Measurements from ENCODE around the gene RNF43.
A peak's percentile ranks its signal among the peaks of the same experiment; 100 is the strongest.

The RNF43 gene

DNA sequence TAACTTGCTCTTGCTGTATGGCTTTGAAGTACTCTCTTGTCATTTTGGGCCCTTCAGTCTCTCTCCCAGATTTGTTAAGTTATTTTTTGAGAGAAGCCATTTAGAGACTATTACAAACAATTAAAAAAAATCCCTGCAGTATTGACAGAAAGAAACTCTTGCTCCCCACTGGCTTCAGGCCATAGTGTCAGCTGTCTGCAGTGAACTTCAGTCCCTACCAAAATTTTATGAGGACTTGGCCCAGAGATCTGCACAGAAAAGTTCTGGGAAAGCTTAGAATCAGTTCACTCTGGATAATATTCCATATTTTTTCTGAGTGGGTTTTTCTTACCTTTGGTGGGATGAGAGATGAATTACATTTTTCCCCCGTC, 34.5 kb downstream of the RNF43 start:
- DNase-seq: no peak

DNA sequence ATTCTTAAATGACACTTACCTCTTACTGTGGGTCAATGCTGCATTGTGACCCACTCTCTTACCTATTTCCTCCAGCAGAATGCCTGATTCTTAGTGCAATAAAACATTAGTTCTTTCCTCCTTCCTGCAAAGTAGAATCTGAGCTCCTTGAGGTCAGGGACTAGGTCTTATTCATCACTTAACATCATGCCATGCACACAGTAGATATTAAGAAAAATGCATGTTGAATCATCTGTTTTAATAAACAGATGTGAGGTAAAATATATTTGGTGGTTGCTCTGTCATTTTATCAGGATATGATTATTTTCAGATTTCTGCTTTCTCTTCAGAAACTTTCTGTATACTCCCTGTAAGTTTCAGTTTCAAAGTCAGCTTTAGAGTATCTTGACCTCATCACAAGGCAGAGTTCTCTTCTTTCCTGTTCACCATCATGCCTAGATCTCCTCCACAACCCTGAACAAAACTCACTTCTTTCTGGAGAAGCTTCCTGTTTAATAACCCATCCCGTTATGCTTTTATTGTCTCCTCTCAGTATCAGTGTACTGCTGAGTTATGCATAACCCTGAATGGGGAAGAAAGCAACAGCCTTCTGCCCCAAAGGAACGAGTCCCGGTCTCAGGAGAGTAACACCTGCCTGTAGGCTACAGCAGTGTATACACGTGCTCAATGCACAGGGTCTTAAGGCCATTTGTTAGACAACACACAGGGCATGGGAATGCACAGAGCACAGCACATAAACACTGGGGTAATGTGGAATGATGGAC, 35.0 kb downstream of the RNF43 start:
- no peak for DNase-seq

DNA sequence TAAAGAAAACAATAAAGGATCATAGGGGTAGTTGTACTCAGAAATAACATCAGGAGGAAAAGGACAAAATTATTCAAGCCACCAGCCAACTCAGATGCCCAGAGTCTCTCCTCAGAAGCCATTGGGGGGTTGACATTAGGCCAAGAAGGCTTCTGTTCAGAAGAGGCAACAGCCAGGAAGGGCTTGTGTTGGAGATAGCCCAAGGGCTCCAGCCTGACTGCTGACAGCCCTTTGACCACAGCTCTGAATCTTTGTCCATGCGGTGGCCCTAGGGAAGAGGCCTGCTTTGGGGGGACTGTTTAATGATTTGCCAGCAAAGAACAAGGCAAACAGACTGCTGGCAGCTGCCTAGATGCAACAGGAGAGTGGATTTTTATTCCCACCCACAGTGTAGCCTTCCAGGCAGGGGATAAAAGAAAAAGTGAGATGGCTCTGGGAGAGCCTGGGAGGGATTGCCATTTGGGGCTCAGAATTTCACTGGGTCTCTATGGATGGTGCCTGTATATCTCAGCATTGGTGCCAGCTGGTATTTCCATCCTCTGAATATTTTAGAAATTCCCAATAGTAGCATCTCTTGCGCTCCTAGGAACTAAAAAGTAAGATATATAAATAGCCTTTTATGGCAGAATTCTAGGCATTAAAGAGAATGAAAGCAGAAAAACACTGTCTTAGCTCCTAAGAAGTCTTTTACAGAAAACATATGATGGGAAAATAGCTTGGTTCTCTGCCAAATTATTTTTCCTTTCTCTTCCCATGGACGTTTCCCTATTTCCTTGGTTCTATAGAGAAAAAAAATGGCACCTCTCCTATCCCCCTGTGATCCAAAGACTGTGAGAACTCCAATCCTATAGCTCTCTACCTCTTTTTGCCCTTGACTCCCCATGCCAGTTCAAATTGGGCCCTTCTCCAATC, 36.0 kb downstream of the RNF43 start:
- DNase-seq: peak in 3 of 51 donors; percentile 4 to 17 (median 7)

DNA sequence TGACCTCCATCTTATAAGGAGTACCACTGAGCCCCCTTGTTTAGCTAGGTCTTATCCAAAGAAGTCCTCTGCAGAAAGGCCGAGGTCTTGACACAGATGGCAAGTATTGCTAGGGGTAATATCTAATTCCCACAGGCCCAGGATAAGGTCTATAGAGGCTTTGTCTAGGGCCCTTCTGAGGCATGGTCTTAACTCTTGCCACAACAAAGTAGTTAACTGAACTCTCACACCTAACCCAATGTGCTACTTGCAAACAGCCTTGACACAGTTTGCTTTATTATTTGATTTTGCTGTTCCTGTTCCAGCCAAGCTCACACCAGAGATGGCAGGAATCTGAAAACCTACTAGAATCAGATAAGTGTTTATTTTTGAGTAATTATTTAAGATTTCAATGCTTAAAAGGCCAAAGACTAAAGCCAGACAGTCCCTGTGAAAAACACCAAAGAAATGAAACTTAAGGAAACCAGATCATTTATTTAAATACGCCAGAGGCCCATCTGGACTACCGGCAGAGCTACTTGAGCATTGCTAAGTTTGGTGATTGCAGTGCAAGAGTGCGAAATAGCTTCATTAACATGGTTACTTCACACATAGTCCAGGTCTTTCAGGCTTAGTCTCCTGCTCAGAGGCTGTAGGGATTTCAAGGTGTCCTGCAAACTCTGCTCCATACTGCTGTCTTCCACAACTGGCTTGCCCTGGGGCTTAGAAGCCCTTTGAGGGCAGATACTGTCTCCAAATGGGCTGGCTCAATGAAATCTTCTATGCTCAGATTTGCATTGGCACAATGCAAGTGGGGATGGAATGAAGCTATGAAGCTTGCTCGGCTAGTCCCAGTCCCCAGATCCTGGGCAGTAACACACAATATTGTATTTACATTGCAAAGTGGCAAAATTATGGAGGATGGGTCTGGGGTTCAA, 36.9 kb downstream of the RNF43 start:
- no peak for DNase-seq

DNA sequence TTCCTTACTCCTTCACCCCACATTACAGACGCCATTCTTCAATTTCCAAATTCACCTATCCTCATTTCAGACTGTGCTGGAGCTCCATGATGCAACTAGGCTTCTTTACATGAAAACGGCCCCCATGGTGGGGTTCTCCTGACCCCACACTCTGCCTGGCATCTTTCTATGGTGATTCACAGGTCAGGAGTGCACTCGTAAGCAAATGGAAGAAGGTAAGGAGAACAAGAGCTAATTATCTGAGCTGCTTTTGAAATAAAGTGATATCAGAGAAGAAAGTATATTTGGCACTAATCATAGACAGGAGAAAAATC, 37.9 kb downstream of the RNF43 start:
- DNase-seq: no peak

DNA sequence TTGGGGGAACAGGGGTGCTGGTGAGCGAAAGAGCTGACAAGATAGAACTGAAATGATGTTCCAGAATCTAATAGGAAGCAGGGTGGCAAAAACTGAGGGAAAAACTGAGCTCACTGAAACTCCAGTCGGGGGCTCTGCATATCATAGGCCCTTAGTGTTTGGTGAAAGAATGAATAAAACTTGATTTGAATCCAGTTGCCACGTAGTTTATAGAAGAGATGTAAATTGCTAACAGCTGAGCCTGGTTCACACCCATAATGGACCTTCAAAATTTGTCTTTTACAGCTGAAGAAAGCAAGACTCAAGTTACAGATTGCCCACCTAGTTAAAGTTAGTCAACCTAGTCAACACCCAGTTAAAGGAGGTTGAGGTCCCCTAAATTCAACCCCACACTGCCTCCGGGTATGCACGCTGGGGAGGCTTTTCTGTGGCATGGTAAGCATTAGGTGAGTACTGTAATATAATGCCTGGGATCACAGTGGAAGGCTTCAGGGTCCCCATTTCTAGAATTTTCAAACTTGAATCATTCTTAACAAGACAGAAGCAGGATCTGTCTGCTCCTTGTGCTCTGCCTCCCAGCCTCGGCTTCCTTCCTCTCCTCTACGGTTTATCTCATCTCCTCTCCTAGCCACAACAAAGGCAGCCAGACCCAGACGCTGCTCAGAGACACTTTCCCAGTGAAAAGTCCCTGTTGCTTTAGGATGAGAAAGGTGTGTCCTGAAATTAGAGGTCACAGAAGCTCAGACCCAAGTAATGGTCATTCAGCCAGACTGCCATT, 38.4 kb downstream of the RNF43 start:
- no peak for DNase-seq

DNA sequence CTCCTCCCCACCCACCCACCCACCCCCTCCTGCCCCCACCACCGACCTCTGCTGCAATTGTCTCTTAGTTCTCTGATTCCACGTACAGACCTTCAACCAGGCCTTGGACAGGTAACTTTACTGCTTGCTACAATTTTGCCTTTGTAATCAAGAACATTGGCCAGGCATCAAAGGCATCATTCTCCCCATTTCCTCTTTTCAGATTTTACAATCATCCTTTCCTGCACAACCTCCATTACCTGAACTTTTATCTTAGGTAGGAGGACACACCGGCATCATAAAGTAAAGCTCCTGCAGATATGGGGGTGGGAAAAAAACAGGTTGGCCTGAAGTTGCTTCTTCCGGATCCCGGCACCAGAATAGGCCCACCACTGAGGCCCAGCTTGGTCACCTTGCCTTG, 39.7 kb downstream of the RNF43 start:
- no peak for DNase-seq

DNA sequence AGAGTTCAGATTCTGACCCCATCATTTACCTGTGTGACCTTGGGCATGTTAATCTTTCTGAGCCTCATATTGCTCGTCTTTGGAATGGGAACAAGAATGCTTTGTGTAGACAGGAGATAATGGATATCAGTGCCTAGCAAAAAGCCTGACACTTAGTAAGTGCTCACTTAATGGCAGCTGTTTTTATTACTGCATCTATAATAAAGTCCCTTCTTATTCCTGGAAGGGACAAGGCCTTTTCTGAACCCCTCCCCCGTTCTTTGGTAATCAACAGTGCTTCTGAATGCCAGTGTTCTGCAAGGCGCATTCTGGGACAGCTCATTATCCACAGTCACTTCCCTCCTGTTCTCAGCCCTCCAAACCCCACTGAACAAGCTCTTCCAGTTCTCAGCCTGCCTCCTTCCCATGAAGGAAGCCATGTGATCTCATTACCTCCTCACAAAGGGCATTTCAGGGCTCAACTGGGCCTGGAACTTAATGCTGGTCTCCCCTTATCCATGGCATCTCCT, 40.2 kb downstream of the RNF43 start:
- DNase-seq: no peak

DNA sequence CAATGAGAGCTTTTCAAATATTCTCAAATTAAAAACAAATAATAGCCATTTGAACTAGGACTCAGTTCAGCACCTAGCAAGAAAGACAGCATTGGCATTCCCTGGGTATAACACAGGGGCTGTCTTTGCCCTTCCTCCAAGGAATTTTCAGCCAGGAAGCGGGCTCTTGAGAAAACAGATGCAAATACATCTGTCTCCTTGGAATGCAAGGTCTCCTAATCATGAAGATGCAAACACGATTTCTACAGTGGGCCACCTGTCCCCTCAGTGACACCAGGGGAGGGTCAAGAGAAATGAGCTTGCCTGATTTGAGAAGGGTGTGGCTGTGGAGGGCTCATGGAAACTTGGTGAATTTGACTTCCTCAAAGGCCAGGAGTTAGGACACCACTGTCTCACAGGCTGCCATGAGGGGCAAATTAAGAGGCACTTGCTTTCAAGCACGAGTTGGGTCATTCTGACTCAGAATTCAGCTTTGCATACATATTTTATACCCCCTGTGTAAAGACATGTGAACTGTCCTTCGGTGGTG, 40.8 kb downstream of the RNF43 start:
- DNase-seq: no peak

DNA sequence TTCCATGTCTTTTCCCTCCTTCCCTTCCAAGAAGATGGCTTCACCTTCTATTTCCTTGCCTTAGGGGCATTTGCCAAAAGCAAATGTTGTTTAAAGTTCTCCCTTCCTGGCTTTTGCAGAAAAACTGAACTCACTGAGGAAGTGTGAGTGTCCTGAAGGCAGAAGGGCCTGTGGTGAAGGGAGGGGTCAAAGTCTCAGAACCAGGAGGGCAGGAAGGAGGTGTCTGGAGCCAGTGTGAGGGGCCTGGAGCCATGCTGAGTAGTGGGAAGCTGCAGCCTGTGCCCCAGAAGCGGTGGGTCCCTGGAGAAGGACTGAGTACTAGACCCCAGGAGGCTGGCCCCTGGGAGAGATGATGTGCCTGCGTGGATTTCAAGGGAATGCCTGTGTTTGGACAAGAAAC, 41.5 kb downstream of the RNF43 start:
- no peak for DNase-seq

DNA sequence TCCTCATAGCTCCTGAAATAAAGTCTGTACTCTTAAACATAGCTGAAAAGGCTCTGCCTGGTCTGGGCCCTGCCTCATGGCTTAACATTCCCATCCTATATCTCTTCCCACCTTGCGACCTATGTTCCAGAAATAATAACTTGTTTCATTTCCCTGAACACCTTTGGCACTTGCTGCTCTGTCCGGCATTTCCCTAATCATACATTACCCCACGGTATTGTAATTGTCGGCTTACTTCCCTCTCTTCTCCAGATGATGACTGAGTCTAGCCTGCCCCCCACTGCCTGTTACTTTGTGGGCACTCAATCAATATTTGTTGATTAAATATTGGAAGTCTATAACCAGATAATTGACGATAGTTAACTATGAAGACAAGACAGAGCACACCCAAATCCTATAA, 42.1 kb downstream of the RNF43 start:
- DNase-seq: no peak

DNA sequence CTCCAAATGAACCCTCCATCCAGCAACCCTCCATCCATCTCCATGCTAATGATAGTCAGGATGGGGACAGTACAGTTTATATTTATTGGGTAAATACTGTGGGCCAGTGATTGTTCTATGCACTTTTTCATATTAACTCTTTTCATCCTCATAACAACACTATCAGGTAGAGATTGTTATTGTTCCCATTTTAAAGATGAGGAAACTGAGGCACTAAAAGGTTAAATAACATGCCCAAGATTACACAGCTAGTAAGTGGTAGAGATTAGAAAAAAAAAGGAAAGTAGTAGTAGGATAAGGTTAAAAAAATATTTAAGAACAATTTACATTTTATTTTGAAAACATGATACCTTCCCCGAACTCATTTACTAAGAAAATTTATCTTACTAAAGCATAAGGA, 43.4 kb downstream of the RNF43 start:
- DNase-seq: no peak

DNA sequence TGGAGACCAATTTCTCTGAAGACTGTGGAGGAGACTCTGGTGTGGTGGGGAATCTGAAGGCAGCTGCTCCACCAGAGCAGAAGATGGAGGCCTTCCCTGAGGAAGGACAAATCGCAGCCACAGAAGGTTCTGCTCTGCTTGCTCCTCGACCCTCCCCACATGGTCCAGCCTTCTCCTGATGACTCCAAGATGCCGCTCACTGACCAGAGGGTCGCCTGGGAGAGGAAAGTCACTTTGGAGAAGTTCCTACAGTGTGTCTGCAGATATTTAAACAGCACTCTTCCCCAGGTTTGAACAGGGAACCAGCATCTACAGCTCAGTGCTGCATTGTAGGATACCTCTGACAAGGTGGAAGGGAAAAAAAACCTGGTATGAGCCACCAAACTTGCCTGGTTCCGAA, 44.3 kb downstream of the RNF43 start:
- DNase-seq: no peak

DNA sequence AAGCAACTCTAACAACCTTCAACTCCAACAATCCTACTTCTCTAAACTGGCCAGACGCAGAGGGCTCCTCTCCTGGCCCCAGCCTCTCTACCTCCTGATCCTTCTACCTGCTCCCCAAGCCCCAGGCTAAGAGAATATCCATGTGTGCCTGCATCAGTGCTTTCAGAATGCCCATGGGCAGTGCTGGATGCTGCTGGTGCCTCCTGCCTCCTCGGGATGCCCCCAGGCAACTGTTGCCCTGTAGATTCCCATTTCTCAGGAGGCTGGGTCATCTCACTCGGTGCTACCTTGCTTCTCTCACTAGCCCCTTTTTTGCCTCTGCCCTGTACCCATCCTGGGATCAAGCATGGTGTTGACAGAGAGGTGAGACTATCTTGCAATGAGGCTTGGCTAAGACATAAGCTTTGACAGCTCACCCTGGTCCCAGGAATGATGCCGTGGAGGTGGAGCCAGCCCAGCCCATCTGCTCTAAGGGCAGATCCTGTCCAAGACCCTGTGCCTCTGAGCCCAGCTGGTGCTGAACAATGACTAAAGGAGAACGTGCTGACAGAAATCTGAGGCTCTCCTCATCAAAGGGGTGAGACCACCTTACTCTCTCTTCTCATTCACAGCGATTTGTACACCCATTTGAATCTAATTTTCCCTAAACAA, 45.9 kb downstream of the RNF43 start:
- no peak for DNase-seq

DNA sequence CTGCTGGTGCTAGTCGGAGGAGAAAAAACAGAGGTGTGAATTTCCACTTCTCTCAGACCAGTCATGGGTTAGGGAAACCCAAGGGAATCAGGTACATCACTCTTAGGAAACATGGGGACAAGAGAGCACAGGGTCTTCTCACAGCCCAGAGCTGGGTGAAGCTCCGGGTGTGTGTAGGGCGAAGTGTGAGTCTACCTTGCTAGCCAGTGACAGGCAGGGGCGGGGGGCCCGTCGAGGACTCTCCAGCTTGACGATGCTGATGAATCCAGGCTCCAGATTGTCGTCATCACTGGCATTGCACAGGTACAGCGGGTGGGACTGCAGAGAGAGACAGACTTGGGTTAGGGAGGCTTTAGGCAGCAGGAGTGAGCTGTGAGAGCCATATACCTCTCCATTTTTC, 46.6 kb downstream of the RNF43 start:
- DNase-seq: no peak

DNA sequence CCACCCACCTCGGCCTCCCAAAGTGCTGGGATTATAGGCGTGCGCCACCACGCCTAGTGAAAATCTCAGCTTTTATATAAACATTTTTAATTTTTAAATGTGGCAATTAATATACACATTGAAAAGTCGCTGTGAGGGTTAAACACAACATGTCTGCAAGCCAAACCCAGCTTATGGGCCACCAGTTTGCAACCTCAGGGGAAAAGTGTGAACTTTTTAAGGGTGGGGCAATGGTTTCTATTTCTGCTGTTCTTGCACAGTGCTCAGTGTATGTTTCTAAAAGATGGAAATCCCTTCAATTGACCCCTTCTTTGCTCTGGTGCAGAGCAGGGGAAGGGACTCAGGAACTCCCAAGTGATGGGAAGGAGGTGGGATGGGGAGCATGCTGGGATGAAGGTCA, 47.0 kb downstream of the RNF43 start:
- no peak for DNase-seq

DNA sequence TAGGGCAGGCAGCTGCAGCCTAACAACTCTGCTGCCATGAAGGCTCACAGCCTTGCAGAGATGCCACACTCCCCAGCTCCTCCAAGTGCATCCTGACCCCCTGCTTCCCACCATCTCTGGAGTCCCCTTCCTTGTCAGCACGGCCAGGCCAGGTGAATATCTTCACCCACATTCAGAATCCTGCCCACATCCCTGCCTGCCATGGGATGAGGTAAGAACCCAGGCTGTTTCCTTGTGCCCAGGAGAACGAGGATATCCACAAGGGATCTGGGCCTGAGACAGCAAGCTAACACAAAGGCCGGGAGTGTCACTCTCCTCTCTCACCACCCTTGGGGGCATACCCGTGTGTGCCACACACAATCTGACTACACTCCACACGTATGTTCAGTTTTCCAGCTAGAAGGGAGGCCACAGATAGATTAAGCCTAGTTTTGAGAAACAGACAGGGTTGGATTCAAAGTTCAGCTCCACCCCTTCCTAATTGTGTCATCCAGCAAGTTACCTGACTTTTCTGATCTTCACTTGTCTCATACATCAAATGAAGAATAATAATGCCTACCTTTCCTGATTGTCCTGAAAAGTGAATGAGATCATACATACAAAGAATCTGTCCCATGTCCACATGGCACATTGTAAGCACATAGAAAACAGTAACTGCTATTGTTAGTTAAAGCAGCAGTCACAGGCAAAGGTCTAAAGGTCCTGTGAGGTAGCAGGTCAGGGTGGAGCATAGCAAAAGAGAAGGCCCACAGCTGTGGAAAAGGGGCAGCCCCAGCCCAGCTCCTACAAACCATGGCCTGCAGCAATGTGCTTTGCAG, 47.9 kb downstream of the RNF43 start:
- no peak for DNase-seq

DNA sequence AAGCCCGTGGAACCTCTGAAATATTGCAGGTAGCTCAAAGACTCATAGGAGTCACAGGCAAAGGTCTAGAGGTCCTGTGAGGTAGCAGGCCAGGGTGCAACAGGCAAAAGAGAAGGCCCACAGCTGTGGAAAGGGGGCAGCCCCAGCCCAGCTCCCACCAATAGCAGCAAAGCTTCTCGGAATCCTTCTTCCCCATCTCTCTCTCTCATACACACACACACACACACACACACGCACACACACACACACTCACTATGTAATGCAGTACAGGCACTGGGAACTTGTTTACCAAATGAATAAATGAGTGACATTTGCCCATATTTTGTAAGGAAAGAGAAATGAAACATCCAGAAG, 48.5 kb downstream of the RNF43 start:
- no peak for DNase-seq
